Endometrium (tissue), 2 donors: ENCODE results near the gene NOL8.

Experiments
- FAIRE-seq: peaks from 2 replicates; lab custom pipeline; 2012; peaks lifted over from hg19 to GRCh38; lab: Jason Lieb, UNC
- donor health status: control.
- donor health status: control.

Gene NOL8

GRCh38 chr9:92325269-92325990 is at the start of gene NOL8, which contains the start of gene CENPP:
Gene NOL8, minus strand, starts transcription at chr9:92325350. Its CDS starts 1,189 bp downstream, at chr9:92324161.
Gene CENPP, plus strand, starts transcription at chr9:92325953.
- peak; percentile 8 for FAIRE-seq

GRCh38 chr9:92373167-92373566 is 48.0 kb upstream of the NOL8 start:
- no peak for FAIRE-seq

- no peak for FAIRE-seq
Observed at GRCh38 chr9:92369075-92369474, 43.9 kb upstream of the NOL8 start.

GRCh38 chr9:92360083-92360482 is 34.9 kb upstream of the NOL8 start:
- FAIRE-seq = no peak

GRCh38 chr9:92359394-92359995 is 34.3 kb upstream of the NOL8 start:
- no peak for FAIRE-seq

GRCh38 chr9:92353051-92353450 is 27.9 kb upstream of the NOL8 start:
- no peak for FAIRE-seq

GRCh38 chr9:92350740-92351133 is 25.6 kb upstream of the NOL8 start:
- peak; percentile 26 for FAIRE-seq

- FAIRE-seq = peak; percentile 97
Observed at GRCh38 chr9:92349771-92350739, 24.9 kb upstream of the NOL8 start.

- peak; percentile 18 for FAIRE-seq
Observed at GRCh38 chr9:92345582-92345981, 20.4 kb upstream of the NOL8 start.

GRCh38 chr9:92342825-92343488 is 17.8 kb upstream of the NOL8 start:
- peak; percentile 94 for FAIRE-seq

GRCh38 chr9:92341578-92341977 is 16.4 kb upstream of the NOL8 start:
- FAIRE-seq = no peak

- FAIRE-seq = no peak
Observed at GRCh38 chr9:92333282-92333634, 8.1 kb upstream of the NOL8 start.

GRCh38 chr9:92332577-92333281 is 7.6 kb upstream of the NOL8 start:
- peak; percentile 77 for FAIRE-seq

GRCh38 chr9:92328225-92328624 is 3.1 kb upstream of the NOL8 start:
- no peak for FAIRE-seq

- FAIRE-seq = no peak
Observed at GRCh38 chr9:92327283-92327850, 2.2 kb upstream of the NOL8 start.

GRCh38 chr9:92325991-92326500 is 896 bp upstream of the NOL8 start:
- no peak for FAIRE-seq

- no peak for FAIRE-seq
Observed at GRCh38 chr9:92324889-92325268, 271 bp downstream of the NOL8 start.

- no peak for FAIRE-seq
Observed at GRCh38 chr9:92324431-92324830, 719 bp downstream of the NOL8 start.

GRCh38 chr9:92315456-92315855 is 9.7 kb downstream of the NOL8 start:
- no peak for FAIRE-seq

- FAIRE-seq = no peak
Observed at GRCh38 chr9:92313624-92314012, 11.5 kb downstream of the NOL8 start.
